ENCODE measurements around the gene VTN. TPM values are rescaled to one million over a fixed set of nuclear protein-coding genes. Genes with fewer than 3 reads are reported as not detected.

The VTN gene
- total RNA-seq, 2 experiments from 2014 or later: 0.40 TPM; not detected in 1

GRCh38 chr17:28370744-28371103 is 617 bp upstream of the VTN start:
- H3K27ac ChIP-seq (ENCODE audit: low read depth, low read length, poor library complexity, severe bottlenecking): peak overlapping the region; percentile 32
- BruUV-seq (replicated peaks): no TSS peak
- intact Hi-C loops (cut with micrococcal nuclease; ENCODE audit: unreplicated experiment): loop anchor here (1.0 to 2.0 kb wide), 2 partner anchors 13 to 36 kb away; partner anchors contain the start of genes IFT20, POLDIP2 and TNFAIP1
- peak overlapping the region; percentile 91 for H3K4me2 ChIP-seq (ENCODE audit: low read length)
- ChIA-PET CTCF (ENCODE audit: unreplicated experiment) (no interaction called here), POLR2A (interaction anchor here (0.6 to 2.7 kb wide), 2 partner anchors 9 to 13 kb away, joined by 3 to 11 read pairs; partner anchors contain the start of gene POLDIP2)
- no peaks in the 10 kb centered on the region for H4K20me1 ChIP-seq (ENCODE audit: insufficient read depth, low read length)
- DNase-seq (ENCODE audit: low spot score): no peak
- no peaks in the 10 kb centered on the region for H3K36me3 ChIP-seq (ENCODE audit: insufficient read depth, low read length)
- no peaks in the 10 kb centered on the region for H3K79me2 ChIP-seq (ENCODE audit: insufficient read depth, low read depth, low read length)
- no peak for TF ChIP-seq CTCF (conservative IDR thresholded peaks at IDR 0.05; ENCODE audit: low read length)
- no peak for TF ChIP-seq EZH2phosphoT487 (IDR thresholded peaks at IDR 0.05; ENCODE audit: borderline replicate concordance, low read depth, low read length)
- H3K4me3 ChIP-seq (ENCODE audit: low read depth, low read length, poor library complexity, severe bottlenecking): peak overlapping the region; percentile 80
- no peaks in the 10 kb centered on the region for H3K9me3 ChIP-seq (ENCODE audit: low read length)
- no peaks in the 10 kb centered on the region for H3K9me2 ChIP-seq (ENCODE audit: insufficient read depth, low read length)
- H3K4me1 ChIP-seq (ENCODE audit: insufficient read depth, low read length, poor library complexity, severe bottlenecking): peaks cover 20% of the 10 kb centered on the region
- peak overlapping the region; percentile 65; the same call in 1 of the 2 replicates for H2AFZ ChIP-seq (ENCODE audit: low read length)

- BruUV-seq (replicated peaks): no TSS peak
- intact Hi-C loops (cut with micrococcal nuclease; ENCODE audit: unreplicated experiment): loop anchor here (2.0 kb wide), 1 partner anchor 35 kb away; the partner anchor contains the start of genes IFT20 and TNFAIP1
- CTCF ChIA-PET (ENCODE audit: unreplicated experiment): no interaction called here
Measured at GRCh38 chr17:28369684-28370034, 448 bp downstream of the VTN start.

More at GRCh38 chr17:28369684-28370034, 448 bp downstream of the VTN start:
- Histone ChIP-seq H3K4me1 (ENCODE audit: insufficient read depth, low read length, poor library complexity, severe bottlenecking) (peaks cover 20% of the 10 kb centered on the region), H3K27ac (ENCODE audit: low read depth, low read length, poor library complexity, severe bottlenecking) (no peak overlapping the region), H3K79me2 (ENCODE audit: insufficient read depth, low read depth, low read length) (no peaks in the 10 kb centered on the region), H3K4me2 (ENCODE audit: low read length) (no peak overlapping the region), H4K20me1 (ENCODE audit: insufficient read depth, low read length) (no peaks in the 10 kb centered on the region), H3K9me3 (ENCODE audit: low read length) (no peaks in the 10 kb centered on the region), H2AFZ (ENCODE audit: low read length) (no peak overlapping the region), H3K9me2 (ENCODE audit: insufficient read depth, low read length) (no peaks in the 10 kb centered on the region), H3K36me3 (ENCODE audit: insufficient read depth, low read length) (no peaks in the 10 kb centered on the region), H3K4me3 (ENCODE audit: low read depth, low read length, poor library complexity, severe bottlenecking) (no peak overlapping the region)
- DNase-seq (ENCODE audit: low spot score): no peak
- POLR2A ChIA-PET: interaction anchor here (2.7 kb wide), 1 partner anchor 12 kb away, joined by 11 read pairs; the partner anchor contains the start of gene POLDIP2
- no peak for TF ChIP-seq EZH2phosphoT487 (IDR thresholded peaks at IDR 0.05; ENCODE audit: borderline replicate concordance, low read depth, low read length)
- peak; percentile 40; the same call in 1 of the 2 replicates for TF ChIP-seq CTCF (conservative IDR thresholded peaks at IDR 0.05; ENCODE audit: low read length)
